SIG-M5 (cell line): ENCODE results near the gene OXER1.
A peak's percentile ranks its signal among the peaks of the same experiment; 100 is the strongest.

Experiments used
- DNase-seq: peaks from one replicate; lab custom pipeline; 2025; lab: John Stamatoyannopoulos, UW

OXER1 gene

GRCh38 chr2:42793334-42794270 is 29.7 kb upstream of the OXER1 start:
- no peak for DNase-seq

- DNase-seq = no peak
Observed at GRCh38 chr2:42792583-42793333, 28.8 kb upstream of the OXER1 start, which contains the start of gene HAAO. TSS of gene HAAO (minus strand) at chr2:42792583. CDS start at chr2:42792536, 47 bp downstream.

GRCh38 chr2:42792087-42792582 is 28.2 kb upstream of the OXER1 start:
- DNase-seq = peak; percentile 59

- no peak for DNase-seq
Observed at GRCh38 chr2:42791606-42792005, 27.7 kb upstream of the OXER1 start.

GRCh38 chr2:42789751-42790150 is 25.8 kb upstream of the OXER1 start:
- no peak for DNase-seq

GRCh38 chr2:42788882-42789281 is 24.9 kb upstream of the OXER1 start:
- no peak for DNase-seq

- no peak for DNase-seq
Observed at GRCh38 chr2:42788478-42788793, 24.5 kb upstream of the OXER1 start.

- no peak for DNase-seq
Observed at GRCh38 chr2:42787788-42788477, 24.0 kb upstream of the OXER1 start.

GRCh38 chr2:42787424-42787787 is 23.5 kb upstream of the OXER1 start:
- no peak for DNase-seq

- DNase-seq = no peak
Observed at GRCh38 chr2:42786561-42787345, 22.8 kb upstream of the OXER1 start.

GRCh38 chr2:42784204-42784880 is 20.4 kb upstream of the OXER1 start:
- no peak for DNase-seq

- no peak for DNase-seq
Observed at GRCh38 chr2:42783511-42783910, 19.6 kb upstream of the OXER1 start.

GRCh38 chr2:42781181-42781580 is 17.2 kb upstream of the OXER1 start:
- DNase-seq = no peak

GRCh38 chr2:42777883-42778805 is 14.2 kb upstream of the OXER1 start:
- DNase-seq = no peak

GRCh38 chr2:42775810-42776209 is 11.9 kb upstream of the OXER1 start:
- no peak for DNase-seq

GRCh38 chr2:42775186-42775585 is 11.3 kb upstream of the OXER1 start:
- DNase-seq = no peak

GRCh38 chr2:42771546-42772153 is 7.7 kb upstream of the OXER1 start:
- DNase-seq = no peak

GRCh38 chr2:42770288-42771131 is 6.6 kb upstream of the OXER1 start:
- DNase-seq = no peak
